GM12892 (cell line): ENCODE measurements around the gene MT1A.
"Not testable (repeated sequence)": the region's sequence is repeated elsewhere in the genome, so short reads cannot be mapped to it uniquely, and the experiment has no call there.

ENCODE experiments used
- DNase-seq: peaks from one replicate; pipeline ENCODE4 v3.0.0; 2011; ENCODE audit not compliant: insufficient read length
- FAIRE-seq: peaks from 2 replicates; lab custom pipeline; 2011; peaks lifted over from hg19 to GRCh38; lab: Jason Lieb, UNC
- POLR2A ChIP-seq: IDR thresholded peaks from 2 replicates; pipeline ENCODE4 v1.6.1; 2011; ENCODE audit warnings: low read depth, low read length, control low read depth
- POLR2AphosphoS5 ChIP-seq: IDR thresholded peaks from 2 replicates; pipeline ENCODE4 v1.6.1; 2011; ENCODE audit warnings: low read depth, low read length, control low read depth
- TAF1 ChIP-seq: IDR thresholded peaks from 2 replicates; pipeline ENCODE4 v1.6.1; 2011; ENCODE audit warnings: low read depth, mild to moderate bottlenecking, control low read depth, low read length, borderline replicate concordance

The MT1A gene

DNA sequence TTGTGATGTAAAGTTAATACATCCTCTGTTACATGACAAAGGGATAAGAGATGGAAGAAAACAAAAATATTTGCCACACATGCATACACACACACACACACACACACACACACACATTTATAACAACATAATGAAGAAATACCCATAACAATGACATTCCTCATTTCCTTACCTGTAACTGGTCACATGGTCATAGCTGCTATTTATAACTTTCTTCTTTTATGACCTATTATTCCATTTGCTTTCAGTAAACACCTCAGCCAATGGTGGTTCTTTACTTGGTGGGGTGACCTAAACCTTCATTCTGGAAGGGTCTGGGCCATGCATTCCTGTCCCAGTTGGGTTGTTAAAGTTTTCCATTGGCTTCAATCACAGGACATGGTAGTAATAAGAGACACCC, 24.8 kb upstream of the MT1A start:
- TF ChIP-seq POLR2A (no peak), POLR2AphosphoS5 (no peak), TAF1 (no peak)
- FAIRE-seq (no peak), DNase-seq (no peak)

DNA sequence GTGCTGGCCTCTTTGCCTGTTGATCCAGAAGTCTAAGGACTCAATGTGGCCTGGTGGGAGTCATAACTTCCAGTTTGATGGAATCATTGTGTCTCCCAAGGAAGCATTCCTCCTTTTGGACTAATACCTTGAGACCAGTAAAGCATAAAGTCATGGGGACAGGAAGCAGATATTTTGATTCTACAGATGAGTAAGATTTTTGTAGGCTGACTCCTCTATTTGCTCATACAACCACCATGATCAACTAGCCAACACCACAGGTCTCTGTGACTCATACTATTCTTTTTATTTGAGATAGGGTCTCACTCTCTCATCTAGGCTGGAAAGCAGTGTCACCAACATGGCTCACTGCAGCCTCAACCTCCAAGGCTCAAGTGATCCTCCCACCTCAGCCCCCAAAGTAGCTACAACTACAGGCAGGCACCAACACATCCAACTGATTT, 23.9 kb upstream of the MT1A start:
- DNase-seq: no peak
- no peak for TF ChIP-seq POLR2AphosphoS5
- no peak for TF ChIP-seq POLR2A
- TF ChIP-seq TAF1: no peak
- no peak for FAIRE-seq

DNA sequence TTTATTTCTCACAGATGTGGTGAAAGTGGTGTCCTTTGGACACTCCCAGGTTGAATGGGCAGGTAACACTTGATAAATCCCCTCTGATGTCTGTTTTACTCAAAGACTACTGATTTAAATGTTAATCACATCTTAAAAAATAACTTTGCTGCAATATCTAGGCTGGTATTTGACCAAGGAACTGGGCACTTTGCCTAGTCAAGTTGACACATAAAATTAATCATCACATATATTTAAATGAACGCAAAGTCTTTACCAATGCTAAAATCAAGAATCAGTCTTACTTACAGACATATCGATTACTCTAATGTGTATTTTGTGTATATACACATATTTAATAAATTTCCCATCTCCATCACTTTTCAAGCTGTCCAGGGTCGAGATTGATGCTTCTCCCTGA, 23.1 kb upstream of the MT1A start:
- no peak for TF ChIP-seq POLR2AphosphoS5
- DNase-seq: no peak
- FAIRE-seq: no peak

DNA sequence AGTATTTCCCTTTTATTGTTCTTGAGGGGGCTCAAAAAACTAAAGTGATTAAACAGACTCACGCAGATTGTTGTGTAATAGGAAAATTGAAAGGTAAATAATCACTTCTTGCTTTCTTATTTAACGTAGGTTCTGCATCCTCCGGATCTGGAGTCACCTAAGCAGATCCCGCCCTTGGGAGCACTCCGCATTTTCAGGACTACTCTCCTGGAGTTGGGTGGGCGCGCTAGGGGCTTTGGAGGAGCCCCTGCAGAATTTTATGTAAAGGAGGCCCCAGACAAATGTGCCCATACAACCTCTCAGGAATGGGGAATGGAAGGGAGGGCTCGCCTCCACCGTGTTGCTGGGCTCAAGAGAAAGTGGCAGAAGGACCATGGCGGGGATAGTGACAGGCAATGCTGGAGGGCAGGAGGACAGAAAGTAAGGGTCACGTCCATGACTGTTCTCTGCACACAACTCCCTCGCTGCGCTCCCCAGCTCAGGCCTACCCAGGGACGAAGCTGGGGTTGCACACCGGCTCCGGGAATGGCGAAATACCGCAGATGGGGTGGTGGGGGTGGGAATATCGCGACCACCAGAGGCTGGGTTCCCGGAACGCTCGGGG, 21.8 kb upstream of the MT1A start:
- DNase-seq (no peak), FAIRE-seq (no peak)
- no peak for TF ChIP-seq POLR2AphosphoS5
- no peak for TF ChIP-seq POLR2A
- no peak for TF ChIP-seq TAF1

DNA sequence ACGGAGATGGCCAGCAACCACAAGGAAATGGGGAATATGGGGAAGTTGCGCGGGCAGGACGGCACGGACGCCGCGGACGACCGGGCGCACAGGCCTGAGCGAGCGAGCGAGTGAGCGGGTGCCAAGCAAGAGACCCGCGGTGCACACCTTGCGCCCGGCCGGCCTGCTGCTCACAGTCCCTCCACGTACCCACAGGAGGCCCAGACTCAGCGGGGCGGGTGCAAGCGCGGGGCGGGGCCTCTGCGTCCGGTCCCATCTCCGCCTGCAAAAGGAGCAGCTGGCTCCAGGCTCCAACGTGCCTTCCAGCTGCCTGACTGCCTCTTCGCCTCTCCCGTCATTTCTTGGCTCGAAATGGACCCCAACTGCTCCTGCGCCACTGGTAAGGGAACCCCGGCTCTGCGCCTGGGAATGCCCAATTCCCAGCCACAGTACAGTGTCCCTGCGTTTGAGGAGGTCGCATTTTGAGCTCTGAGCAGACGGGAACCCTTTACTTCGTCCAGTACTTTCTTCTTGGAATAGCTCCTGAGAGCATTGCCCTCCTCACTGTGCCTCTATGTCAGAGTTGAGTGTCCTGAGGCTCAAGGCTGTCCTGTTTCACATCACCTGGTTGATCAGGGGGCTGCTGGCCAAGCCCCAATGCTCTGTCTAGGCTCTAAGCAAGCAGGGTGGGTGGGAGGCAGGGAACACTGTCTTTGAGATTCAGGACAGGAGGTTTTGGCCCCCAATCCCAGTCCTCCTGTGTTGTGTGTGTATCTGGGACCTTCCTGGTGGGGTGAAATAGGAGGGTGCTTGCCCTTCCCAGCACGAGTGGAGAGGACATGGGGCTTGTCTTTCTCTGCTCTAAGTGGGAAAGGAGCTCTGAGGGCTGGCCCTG, 21.0 kb upstream of the MT1A start:
- no peak for TF ChIP-seq POLR2A
- no peak for TF ChIP-seq TAF1
- FAIRE-seq: no peak
- DNase-seq: no peak

DNA sequence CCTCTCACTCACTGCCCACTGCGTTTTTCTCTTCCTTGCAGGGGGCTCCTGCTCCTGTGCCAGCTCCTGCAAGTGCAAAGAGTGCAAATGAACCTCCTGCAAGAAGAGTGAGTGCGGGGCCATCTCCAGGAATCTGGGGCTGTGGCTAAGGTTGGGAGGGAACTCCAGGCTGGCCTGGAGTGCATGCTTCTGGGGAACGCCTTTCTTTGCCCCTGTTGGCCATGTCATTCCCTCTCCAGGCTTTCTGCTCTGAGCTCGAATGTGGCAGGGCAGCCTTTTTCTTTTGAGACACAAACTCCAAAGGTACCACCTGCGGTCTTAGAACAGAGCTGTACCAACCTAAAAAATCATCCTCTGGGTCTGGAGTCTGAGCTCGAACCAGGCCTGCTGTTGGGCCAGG, 20.3 kb upstream of the MT1A start:
- TF ChIP-seq POLR2AphosphoS5: no peak
- no peak for TF ChIP-seq TAF1
- TF ChIP-seq POLR2A: no peak
- FAIRE-seq: no peak
- DNase-seq: no peak

DNA sequence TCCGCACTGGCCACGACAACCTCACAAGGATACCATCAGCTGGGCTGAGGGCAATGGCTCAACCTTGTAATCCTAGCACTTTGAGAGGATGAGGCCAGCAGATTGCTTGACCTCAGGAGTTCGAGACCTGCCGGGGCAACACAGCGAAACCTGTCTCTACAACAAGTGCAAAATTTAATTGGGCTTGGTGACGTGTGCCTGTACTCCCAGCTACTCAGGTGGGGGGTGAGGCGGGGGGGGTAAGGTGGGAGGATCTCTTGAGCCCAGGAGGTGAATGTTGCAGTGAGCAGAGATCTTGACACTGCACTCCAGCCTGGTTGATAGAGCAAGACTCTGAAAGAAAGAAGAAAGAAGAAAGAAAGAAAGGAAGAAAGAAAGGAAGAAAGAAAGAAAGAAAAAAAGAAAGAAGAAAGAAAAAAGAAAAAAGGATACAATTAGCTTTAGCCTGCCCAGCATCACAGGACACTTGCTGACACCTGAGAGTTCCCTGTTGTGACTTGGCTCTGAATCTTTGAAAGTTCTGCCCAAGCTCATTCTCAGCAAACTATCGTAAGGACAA, 18.0 kb upstream of the MT1A start:
- no peak for TF ChIP-seq POLR2AphosphoS5
- no peak for TF ChIP-seq POLR2A
- TF ChIP-seq TAF1: no peak
- no peak for DNase-seq
- no peak for FAIRE-seq

DNA sequence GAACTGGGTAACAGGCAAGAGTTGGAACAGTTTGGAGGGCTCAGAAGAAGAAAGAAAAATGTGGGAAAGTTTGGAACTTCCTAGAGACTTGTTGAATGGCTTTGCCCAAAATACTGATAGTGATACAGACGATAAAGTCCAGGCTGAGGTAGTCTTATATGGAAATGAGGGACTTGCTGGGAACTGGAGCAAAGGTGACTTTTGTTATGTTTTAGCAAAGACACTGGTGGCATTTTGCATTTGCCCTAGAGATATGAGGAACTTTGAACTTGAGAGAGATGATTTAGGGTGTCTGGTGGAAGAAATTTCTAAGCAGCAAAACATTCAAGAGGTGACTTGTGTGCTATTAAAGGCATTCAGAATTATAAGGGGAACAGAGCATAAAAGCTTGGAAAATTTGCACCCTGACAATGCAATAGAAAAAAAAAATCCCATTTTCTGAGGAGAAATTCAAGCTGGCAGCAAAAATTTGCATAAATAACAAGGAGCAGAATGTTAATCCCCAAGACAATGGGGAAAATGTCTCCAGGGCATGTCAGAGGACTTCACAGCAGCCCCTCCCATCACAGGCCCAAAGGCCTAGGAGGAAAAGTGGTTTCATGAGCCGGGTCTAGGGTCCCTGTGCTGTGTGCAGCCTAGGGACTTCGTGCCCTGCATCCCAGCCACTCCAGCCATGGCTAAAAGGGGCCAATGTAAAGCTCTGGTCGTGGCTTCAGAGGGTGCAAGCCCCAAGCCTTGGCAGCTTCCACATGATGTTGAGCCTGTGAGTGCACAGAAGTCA, 16.6 kb upstream of the MT1A start:
- not testable (repeated sequence) for DNase-seq, FAIRE-seq

DNA sequence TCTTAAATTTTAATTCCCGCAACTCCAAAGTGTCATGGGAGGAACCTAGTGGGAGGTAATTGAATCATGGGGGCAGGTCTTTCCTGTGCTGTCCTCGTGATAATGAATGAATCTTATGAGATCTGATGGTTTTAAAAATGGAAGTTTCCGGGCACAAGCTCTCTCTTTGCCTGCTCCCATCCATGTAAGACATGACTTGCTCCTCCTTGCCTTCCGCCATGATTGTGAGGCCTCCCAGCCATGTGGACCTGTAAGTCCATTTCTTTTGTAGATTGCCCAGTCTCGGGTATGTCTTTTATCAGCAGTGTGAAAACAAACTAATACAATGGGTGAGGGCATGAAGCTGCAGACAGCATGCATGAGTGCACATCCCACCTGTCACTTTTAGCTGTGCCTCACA, 15.3 kb upstream of the MT1A start:
- not testable (repeated sequence) for DNase-seq, FAIRE-seq

DNA sequence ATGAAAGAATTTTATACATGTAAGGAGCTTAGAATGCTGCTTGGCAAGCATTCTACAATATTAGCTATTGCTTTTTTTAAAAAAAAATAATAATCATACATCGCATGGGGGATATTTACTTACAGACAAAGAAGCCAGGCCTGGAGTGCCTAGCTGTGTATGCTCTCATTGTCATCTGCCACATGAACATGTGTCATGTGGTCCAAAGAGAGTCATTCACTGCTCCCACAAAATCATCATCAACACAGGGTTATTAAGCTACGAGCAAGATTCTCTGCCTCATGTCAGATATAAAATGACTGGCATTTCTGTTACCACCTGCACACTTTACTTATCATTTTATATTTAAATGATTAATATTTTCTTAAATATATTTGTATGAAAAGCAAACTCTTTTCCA, 14.8 kb upstream of the MT1A start:
- TF ChIP-seq POLR2AphosphoS5 (no peak), TAF1 (no peak), POLR2A (no peak)
- FAIRE-seq (no peak), DNase-seq (no peak)

DNA sequence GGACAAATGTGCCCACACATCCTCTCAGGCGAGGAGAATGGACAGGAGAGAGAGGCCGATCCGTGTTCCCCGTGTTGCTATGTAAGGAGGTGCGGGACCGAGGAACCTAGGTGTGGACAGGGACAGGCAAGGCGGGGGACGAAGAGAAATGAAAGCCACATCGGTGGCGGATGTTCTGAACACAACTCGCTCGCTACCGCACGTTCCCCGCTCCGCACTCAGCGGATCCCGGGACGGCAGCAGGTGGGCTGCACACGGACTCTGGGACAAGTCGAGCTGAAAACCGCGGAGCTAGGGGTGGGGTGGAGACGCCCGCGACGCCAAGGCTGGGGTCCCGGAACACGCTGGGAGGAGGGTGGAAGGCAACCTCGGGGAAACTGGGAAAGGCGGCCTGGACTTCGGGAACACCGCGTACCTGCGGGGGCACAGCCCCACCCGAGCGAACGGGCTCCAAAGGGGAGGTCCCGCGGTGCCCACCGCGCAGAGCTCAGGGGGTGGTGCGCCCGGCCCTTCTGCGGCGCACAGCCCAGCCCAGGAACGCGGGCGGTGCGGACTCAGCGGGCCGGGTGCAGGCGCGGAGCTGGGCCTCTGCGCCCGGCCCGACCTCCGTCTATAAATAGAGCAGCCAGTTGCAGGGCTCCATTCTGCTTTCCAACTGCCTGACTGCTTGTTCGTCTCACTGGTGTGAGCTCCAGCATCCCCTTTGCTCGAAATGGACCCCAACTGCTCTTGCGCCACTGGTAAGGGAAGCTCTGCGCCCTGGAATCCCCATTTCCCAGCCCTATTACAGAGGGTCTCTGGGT, 13.1 kb upstream of the MT1A start, which contains the start of gene MT1E:
Gene MT1E, plus strand, starts transcription at position 642 of the 803 bp plus-strand sequence. Its CDS starts 71 bp downstream, at position 713.
- TF ChIP-seq POLR2A (no peak), POLR2AphosphoS5 (no peak), TAF1 (no peak)
- FAIRE-seq (no peak), DNase-seq (no peak)
